Measurements from ENCODE around the gene LRRC27.

The LRRC27 gene

GRCh38 chr10:132342553-132342952 lies 10.6 kb downstream of the LRRC27 start:
- ATAC-seq: no peak
- TF ChIP-seq ZNF565 (CRISPR knock-in tag; conservative IDR thresholded peaks at IDR 0.05; ENCODE audit: low read depth): no peak
- no peak for TF ChIP-seq ZNF8 (CRISPR knock-in tag; IDR thresholded peaks at IDR 0.05)
- TF ChIP-seq TSHZ2 (CRISPR knock-in tag; IDR thresholded peaks at IDR 0.05): no peak
- no peak for TF ChIP-seq OSR1 (CRISPR knock-in tag; IDR thresholded peaks at IDR 0.05)
- TF ChIP-seq ESRRG (CRISPR knock-in tag; IDR thresholded peaks at IDR 0.05): no peak
- no peak for TF ChIP-seq PPARA (CRISPR knock-in tag; IDR thresholded peaks at IDR 0.05; ENCODE audit: borderline replicate concordance)
- TF ChIP-seq, protein P1, sequence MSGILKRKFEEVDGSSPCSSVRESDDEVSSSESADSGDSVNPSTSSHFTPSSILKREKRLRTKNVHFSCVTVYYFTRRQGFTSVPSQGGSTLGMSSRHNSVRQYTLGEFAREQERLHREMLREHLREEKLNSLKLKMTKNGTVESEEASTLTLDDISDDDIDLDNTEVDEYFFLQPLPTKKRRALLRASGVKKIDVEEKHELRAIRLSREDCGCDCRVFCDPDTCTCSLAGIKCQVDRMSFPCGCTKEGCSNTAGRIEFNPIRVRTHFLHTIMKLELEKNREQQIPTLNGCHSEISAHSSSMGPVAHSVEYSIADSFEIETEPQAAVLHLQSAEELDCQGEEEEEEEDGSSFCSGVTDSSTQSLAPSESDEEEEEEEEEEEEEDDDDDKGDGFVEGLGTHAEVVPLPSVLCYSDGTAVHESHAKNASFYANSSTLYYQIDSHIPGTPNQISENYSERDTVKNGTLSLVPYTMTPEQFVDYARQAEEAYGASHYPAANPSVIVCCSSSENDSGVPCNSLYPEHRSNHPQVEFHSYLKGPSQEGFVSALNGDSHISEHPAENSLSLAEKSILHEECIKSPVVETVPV (CRISPR knock-in tag; IDR thresholded peaks at IDR 0.05): no peak
- TF ChIP-seq CREB5 (CRISPR knock-in tag; IDR thresholded peaks at IDR 0.05; ENCODE audit: low read depth): no peak
- no peak for TF ChIP-seq ZFP30 (CRISPR knock-in tag; IDR thresholded peaks at IDR 0.05)
- TF ChIP-seq ZFP3 (CRISPR knock-in tag; IDR thresholded peaks at IDR 0.05): no peak

- TF ChIP-seq GLIS3 (CRISPR knock-in tag; IDR thresholded peaks at IDR 0.05): no peak
- no peak for TF ChIP-seq SNAI2 (CRISPR knock-in tag; IDR thresholded peaks at IDR 0.05)
- no peak for TF ChIP-seq CSDC2 (CRISPR knock-in tag; IDR thresholded peaks at IDR 0.05)
- ATAC-seq: no peak
These were observed 12.4 kb downstream of the LRRC27 start for GRCh38 chr10:132344386-132344785.

GRCh38 chr10:132345345-132345744 lies 13.4 kb downstream of the LRRC27 start:
- ATAC-seq: no peak
- TF ChIP-seq PATZ1 (CRISPR knock-in tag; IDR thresholded peaks at IDR 0.05; ENCODE audit: borderline replicate concordance) (no peak), TCF4 (CRISPR knock-in tag; IDR thresholded peaks at IDR 0.05; ENCODE audit: borderline replicate concordance) (no peak), PPARA (CRISPR knock-in tag; IDR thresholded peaks at IDR 0.05; ENCODE audit: borderline replicate concordance) (no peak), ZNF8 (CRISPR knock-in tag; IDR thresholded peaks at IDR 0.05) (no peak), ISL1 (CRISPR knock-in tag; IDR thresholded peaks at IDR 0.05) (no peak), ZC3H10 (CRISPR knock-in tag; IDR thresholded peaks at IDR 0.05) (no peak), ZNF565 (CRISPR knock-in tag; conservative IDR thresholded peaks at IDR 0.05; ENCODE audit: low read depth) (no peak), ARNTL (CRISPR knock-in tag; IDR thresholded peaks at IDR 0.05; ENCODE audit: borderline replicate concordance, low read depth) (no peak), ESRRG (CRISPR knock-in tag; IDR thresholded peaks at IDR 0.05) (no peak), ZNF70 (CRISPR knock-in tag; IDR thresholded peaks at IDR 0.05) (no peak), BACH2 (CRISPR knock-in tag; IDR thresholded peaks at IDR 0.05; ENCODE audit: borderline replicate concordance) (no peak), TOX (CRISPR knock-in tag; IDR thresholded peaks at IDR 0.05; ENCODE audit: borderline replicate concordance) (no peak), RARB (CRISPR knock-in tag; IDR thresholded peaks at IDR 0.05) (no peak), SNAI2 (CRISPR knock-in tag; IDR thresholded peaks at IDR 0.05) (no peak), ZFP30 (CRISPR knock-in tag; IDR thresholded peaks at IDR 0.05) (no peak)
- TF ChIP-seq, protein P2, sequence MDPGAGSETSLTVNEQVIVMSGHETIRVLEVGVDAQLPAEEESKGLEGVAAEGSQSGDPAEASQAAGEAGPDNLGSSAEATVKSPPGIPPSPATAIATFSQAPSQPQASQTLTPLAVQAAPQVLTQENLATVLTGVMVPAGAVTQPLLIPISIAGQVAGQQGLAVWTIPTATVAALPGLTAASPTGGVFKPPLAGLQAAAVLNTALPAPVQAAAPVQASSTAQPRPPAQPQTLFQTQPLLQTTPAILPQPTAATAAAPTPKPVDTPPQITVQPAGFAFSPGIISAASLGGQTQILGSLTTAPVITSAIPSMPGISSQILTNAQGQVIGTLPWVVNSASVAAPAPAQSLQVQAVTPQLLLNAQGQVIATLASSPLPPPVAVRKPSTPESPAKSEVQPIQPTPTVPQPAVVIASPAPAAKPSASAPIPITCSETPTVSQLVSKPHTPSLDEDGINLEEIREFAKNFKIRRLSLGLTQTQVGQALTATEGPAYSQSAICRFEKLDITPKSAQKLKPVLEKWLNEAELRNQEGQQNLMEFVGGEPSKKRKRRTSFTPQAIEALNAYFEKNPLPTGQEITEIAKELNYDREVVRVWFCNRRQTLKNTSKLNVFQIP (CRISPR knock-in tag; IDR thresholded peaks at IDR 0.05; ENCODE audit: borderline replicate concordance, low read depth): no peak
- TF ChIP-seq, protein P1 (CRISPR knock-in tag; IDR thresholded peaks at IDR 0.05): no peak
